GM19099 (cell line): Measurements from ENCODE around the gene P2RX3.

ENCODE experiments used
- POLR2A ChIP-seq: IDR thresholded peaks from 3 replicates; pipeline ENCODE4 v1.6.1; 2011; ENCODE audit warnings: low read depth; ENCODE audit not compliant: insufficient read length; ENCODE audit errors: extremely low read depth

P2RX3 gene

GRCh38 chr11:57332694-57333440, 5.3 kb upstream of the P2RX3 start:
- no peak for TF ChIP-seq POLR2A

GRCh38 chr11:57335023-57335342, 3.2 kb upstream of the P2RX3 start:
- TF ChIP-seq POLR2A: no peak

DNA sequence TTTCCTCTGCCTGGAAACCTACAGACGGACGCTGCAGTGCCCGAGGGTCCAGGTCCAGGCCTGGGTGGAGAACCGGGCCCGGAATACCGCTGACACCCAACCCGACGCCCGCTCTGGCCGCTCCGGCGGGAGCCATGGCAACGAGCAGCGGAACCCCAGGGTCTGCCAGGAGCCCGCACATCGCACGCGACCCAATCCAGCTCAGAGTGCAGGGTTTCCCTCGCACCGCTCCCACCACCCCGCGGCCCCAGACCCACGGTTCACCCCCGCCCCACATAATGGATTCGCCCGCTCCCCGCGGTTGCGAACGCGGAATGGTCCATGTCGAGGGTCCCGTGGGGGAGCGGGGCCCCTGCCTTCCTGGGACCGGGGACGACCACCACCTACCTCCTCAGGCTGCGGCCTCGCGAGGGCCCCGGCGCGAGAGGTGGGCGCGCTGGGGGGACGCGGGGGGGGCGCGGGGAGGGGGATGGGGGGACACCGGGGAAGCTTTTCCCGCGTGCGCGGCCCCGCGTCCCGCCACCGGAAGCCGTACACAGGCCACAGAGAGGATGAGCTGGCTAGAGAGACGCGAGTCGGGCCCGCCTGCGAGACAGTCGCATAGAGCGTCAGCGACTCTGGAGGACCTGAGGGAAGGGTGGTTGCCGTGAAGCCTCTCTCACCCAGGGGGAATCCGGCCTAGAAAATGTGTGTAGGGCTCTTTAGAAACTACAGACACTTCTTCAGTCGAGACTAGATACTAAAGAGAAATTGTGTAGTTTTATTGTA, 2.6 kb upstream of the P2RX3 start, which contains the start of gene SSRP1:
SSRP1 (minus strand) TSS at position 550 of the 768 bp plus-strand sequence. CDS start 771 bp downstream, outside the sequence.
- peak; percentile 82 for TF ChIP-seq POLR2A

GRCh38 chr11:57336111-57336666, 2.0 kb upstream of the P2RX3 start:
- no peak for TF ChIP-seq POLR2A

DNA sequence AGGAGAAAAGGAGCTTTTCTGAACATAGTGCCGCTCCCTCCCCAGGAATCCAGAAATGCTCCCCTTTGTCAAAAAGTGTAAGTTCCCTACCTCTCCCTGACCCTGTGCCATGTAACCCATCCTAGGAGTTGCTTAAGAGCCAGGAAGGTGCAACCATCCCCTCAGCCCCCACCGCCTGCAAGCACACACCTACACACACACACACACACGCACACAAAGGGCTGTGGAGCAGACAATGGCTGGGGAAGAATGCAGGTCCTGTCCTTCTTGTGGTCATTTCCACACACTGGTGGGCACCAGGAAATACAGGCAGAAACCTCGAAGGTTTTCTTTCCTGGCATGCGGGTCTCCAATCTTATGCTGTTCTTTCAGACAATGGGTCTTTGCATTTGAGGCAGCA, 1.2 kb downstream of the P2RX3 start:
- no peak for TF ChIP-seq POLR2A

DNA sequence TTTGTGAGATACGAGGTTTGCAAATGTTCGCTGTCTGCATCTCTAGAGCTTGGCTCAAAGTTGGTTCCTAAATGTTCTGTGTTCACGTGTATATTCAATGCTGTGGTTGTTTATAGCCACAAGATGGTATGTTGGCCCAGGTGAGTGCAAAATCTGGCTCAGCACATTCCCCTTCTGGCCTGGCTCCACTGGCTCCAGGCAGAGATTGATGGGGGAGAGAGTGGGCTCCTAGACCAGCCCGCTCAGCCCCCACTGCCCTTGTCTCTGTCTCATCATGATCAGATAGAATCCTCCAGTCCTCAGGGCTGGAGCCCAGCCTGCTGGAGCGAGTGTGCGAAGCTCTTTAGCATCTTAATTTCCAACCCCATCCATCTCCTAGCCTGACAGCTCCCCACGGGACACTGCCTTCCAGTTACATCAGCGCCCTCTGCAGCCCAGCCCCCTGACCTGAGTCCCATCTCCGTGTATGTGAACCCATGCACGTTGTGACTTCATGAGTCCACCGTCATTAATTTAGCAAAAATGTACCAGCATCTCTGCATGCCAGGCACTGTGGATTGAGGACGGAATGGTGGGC, 2.0 kb downstream of the P2RX3 start:
- no peak for TF ChIP-seq POLR2A

- no peak for TF ChIP-seq POLR2A
Observed at GRCh38 chr11:57341250-57341808, 3.2 kb downstream of the P2RX3 start.

- TF ChIP-seq POLR2A: no peak
Observed at GRCh38 chr11:57342702-57343101, 4.5 kb downstream of the P2RX3 start.

DNA sequence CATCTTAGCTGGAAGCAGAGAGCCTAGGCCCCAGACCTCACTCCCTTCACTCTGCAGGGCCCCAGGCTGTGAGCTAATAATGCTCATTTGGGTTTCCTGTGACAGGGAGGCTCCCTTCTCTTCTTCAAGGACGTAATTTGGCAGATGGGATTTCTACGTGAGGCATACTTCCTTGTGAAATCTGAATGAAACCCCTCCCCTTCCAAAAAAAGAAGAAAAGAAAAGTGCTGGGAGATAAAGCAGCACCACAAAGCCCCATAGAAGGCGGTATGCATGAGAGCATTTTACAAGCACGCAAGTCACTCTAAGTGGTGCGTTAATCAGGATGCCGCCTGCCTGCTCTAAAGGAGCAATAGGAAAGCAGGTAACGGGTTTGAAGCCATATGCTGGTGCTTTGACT, 5.7 kb downstream of the P2RX3 start:
- no peak for TF ChIP-seq POLR2A

GRCh38 chr11:57344826-57345225, 6.7 kb downstream of the P2RX3 start:
- no peak for TF ChIP-seq POLR2A

- TF ChIP-seq POLR2A: no peak
Observed at GRCh38 chr11:57345555-57346211, 7.5 kb downstream of the P2RX3 start.

- TF ChIP-seq POLR2A: no peak
Observed at GRCh38 chr11:57347336-57347735, 9.2 kb downstream of the P2RX3 start.

DNA sequence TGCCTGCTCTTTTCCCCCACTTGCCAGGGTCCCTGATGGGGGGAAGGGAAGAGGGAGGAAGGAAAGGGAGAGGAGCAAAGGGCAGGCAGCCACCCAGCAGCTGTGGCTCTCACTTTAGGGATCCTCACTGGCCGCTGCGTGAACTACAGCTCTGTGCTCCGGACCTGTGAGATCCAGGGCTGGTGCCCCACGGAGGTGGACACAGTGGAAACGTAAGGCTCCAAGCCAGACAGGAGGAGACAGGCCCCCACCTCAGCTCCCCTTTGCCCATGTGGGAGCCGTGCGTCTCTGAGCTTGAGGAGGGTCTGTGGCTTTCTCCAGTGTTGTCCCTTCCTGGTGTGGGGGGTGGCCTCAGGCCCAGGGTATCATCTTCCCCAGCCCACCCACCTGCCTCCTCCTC, 9.9 kb downstream of the P2RX3 start:
- TF ChIP-seq POLR2A: no peak

DNA sequence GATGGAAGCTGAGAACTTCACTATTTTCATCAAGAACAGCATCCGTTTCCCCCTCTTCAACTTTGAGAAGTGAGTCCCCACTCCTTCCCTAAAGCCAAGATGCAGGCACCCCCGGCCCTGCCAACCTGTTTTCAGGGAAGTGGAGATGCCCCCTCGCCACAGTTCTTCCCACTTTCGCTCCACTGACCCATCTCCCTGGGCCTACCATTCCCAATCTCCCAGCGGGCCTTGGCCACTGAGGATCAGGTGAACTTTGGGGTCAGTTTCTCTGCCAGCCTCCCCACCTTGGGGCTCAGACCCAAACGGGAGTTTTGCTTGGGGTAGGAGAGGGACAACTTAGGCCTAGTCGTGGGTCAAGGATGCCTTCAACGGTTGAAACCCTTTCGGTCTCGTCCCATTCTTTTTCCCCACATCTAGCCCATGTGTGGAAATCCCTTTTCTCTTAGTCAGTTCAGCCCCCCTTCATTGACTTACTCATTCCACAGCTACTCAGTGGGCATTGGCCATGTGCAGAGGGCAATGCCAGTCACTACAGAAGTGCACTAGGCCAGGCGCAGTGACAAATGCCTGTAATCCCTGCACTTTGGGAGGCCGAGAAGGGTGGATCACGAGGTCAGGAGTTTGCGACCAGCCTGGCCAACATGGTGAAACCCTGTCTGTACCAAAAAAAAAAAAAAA, 10.6 kb downstream of the P2RX3 start:
- TF ChIP-seq POLR2A: no peak
